Adrenal gland (tissue), 5 donors: ENCODE data around the gene CRBN.

Source experiments
- POLR2A ChIP-seq, 2 donors: fragments of 450-650 bp; IDR thresholded peaks; one replicate each; pipeline ENCODE4 v1.6.1; 2017; ENCODE audit warnings: antibody characterized with exemption in 2 of 2, mild to moderate bottlenecking in 2 of 2, moderate library complexity in 1 of 2
- TF ChIP-seq, protein P1 (sequence below), 6 experiments: fragments of 450-650 bp in 4 of 6; fragments of 200-600 bp in 2 of 6; sonication (generic) in 1 of 6; IDR thresholded peaks; 1 replicate in 5 of 6; 2 replicates in 1 of 6; pipeline versions ENCODE4 v1.5.1 to v1.8.0; 2016 to 2021; ENCODE audit warnings: antibody characterized with exemption in 6 of 6, mild to moderate bottlenecking in 2 of 6, moderate library complexity in 1 of 6
- donor health status: DM: no; HTN: no; CAD: no.

DNA sequence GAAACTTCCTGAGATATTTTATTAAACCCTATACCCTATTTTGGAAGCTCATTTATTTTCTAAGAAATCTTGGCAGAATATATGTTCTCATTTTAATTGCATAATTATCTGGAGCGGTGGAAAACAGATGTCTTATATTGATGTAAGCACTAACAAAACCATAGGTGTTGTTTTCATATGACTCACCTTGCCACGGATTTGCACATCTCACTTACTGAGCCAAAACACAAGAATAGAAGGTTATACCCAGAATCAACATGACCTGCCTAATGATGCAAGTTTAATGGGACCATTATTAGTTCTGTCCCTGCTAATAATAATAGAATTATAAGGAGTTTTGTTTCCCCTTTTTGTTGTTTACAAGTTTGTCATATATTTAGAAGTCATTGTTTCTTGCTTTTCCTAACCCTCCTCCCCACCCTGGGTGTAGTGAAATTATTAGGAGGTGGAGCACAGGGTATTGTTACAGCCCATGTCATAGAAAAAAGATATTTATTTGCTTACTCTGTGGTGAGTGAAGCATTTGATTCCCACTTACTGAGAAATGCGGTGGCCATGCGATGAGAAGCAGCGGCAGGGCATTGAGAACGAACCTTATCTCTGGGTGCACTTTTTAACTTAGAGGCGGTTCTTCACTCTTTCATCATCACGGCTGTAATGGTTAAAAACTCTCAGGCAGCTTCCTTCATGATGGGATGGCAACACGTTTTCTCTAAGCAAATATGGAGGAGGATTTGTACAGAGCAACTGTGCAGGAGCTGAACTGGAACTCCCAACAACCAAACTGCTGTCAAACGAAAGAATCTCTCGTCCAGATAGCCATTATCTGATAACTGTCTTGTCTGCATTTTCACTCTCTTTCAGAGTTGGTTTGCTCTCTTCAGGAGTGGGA is 69.8 kb downstream of the CRBN start:
- TF ChIP-seq POLR2A (IDR thresholded peaks at IDR 0.05): no peak
- TF ChIP-seq, protein P1, sequence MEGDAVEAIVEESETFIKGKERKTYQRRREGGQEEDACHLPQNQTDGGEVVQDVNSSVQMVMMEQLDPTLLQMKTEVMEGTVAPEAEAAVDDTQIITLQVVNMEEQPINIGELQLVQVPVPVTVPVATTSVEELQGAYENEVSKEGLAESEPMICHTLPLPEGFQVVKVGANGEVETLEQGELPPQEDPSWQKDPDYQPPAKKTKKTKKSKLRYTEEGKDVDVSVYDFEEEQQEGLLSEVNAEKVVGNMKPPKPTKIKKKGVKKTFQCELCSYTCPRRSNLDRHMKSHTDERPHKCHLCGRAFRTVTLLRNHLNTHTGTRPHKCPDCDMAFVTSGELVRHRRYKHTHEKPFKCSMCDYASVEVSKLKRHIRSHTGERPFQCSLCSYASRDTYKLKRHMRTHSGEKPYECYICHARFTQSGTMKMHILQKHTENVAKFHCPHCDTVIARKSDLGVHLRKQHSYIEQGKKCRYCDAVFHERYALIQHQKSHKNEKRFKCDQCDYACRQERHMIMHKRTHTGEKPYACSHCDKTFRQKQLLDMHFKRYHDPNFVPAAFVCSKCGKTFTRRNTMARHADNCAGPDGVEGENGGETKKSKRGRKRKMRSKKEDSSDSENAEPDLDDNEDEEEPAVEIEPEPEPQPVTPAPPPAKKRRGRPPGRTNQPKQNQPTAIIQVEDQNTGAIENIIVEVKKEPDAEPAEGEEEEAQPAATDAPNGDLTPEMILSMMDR (IDR thresholded peaks at IDR 0.05): no peak
